Adrenal gland (tissue), 5 donors: ENCODE results near the gene OLFML3.

ENCODE experiments used
- CTCF ChIP-seq, 6 experiments: fragments of 450-650 bp in 4 of 6; fragments of 200-600 bp in 2 of 6; sonication (generic) in 1 of 6; IDR thresholded peaks; 1 replicate in 5 of 6; 2 replicates in 1 of 6; pipeline versions ENCODE4 v1.5.1 to v1.8.0; 2016 to 2021; ENCODE audit warnings: antibody characterized with exemption in 6 of 6, mild to moderate bottlenecking in 2 of 6, moderate library complexity in 1 of 6
- POLR2A ChIP-seq, 2 donors: fragments of 450-650 bp; IDR thresholded peaks; one replicate each; pipeline ENCODE4 v1.6.1; 2017; ENCODE audit warnings: antibody characterized with exemption in 2 of 2, mild to moderate bottlenecking in 2 of 2, moderate library complexity in 1 of 2
- donor health status: DM: no; HTN: no; CAD: no.

GRCh38 chr1:113975211-113975895 lies 3.9 kb upstream of the OLFML3 start:
- no peak for TF ChIP-seq CTCF (IDR thresholded peaks at IDR 0.05)
- no peak for TF ChIP-seq POLR2A (IDR thresholded peaks at IDR 0.05)
